Forelimb muscle (tissue), 1 donor: Measurements from ENCODE around the gene LRFN4. TPM values are rescaled to one million over a fixed set of nuclear protein-coding genes. Genes with fewer than 3 reads are reported as not detected.

Experiments
- DNase-seq: peaks from one replicate; pipeline ENCODE4 v3.0.0-alpha.2; 2013; ENCODE audit warnings: low read depth
- polyA plus RNA-seq: library from polyadenylated mRNA; unstranded; fragments of 120-200 nt; gene quantifications from one replicate; pipeline ENCODE4 v1.2.1, GENCODE V29; 2013; ENCODE audit not compliant: insufficient read length

The LRFN4 gene
- polyA plus RNA-seq, 1 donor: 24.1 TPM

- DNase-seq: no peak
Observed at GRCh38 chr11:66889960-66890359, 33.1 kb downstream of the LRFN4 start.

GRCh38 chr11:66891851-66892660 lies 35.2 kb downstream of the LRFN4 start:
- no peak for DNase-seq

- no peak for DNase-seq
Observed at GRCh38 chr11:66892911-66893310, 36.0 kb downstream of the LRFN4 start.

- DNase-seq: no peak
Observed at GRCh38 chr11:66894141-66894540, 37.3 kb downstream of the LRFN4 start.

- DNase-seq: no peak
Observed at GRCh38 chr11:66901964-66902390, 45.1 kb downstream of the LRFN4 start.

- no peak for DNase-seq
Observed at GRCh38 chr11:66902486-66903177, 45.8 kb downstream of the LRFN4 start.

- no peak for DNase-seq
Observed at GRCh38 chr11:66904055-66904454, 47.2 kb downstream of the LRFN4 start.

- DNase-seq: no peak
Observed at GRCh38 chr11:66904561-66904960, 47.7 kb downstream of the LRFN4 start.

- DNase-seq: no peak
Observed at GRCh38 chr11:66904981-66905521, 48.2 kb downstream of the LRFN4 start.

GRCh38 chr11:66905631-66906030 lies 48.8 kb downstream of the LRFN4 start:
- no peak for DNase-seq

- no peak for DNase-seq
Observed at GRCh38 chr11:66906061-66906733, 49.3 kb downstream of the LRFN4 start.

GRCh38 chr11:66907751-66908630 lies 51.1 kb downstream of the LRFN4 start:
- DNase-seq: no peak

- no peak for DNase-seq
Observed at GRCh38 chr11:66909181-66909580, 52.3 kb downstream of the LRFN4 start.

GRCh38 chr11:66910016-66910415 lies 53.2 kb downstream of the LRFN4 start:
- no peak for DNase-seq

Other genes starting within 250 kb of the LRFN4 start
- gene RBM14, start 240.4 kb upstream of the LRFN4 start, polyA plus RNA-seq: 34.5 TPM
- 127 TPM for gene RBM4, start 218.4 kb upstream of the LRFN4 start, polyA plus RNA-seq
- 35.7 TPM for gene RBM4B, start 179.2 kb upstream of the LRFN4 start, polyA plus RNA-seq
- 15.9 TPM for gene SPTBN2, start 127.8 kb upstream of the LRFN4 start, polyA plus RNA-seq
- gene RCE1, start 13.6 kb upstream of the LRFN4 start, polyA plus RNA-seq: 12.1 TPM
- 18.6 TPM for gene PC, start 101.3 kb downstream of the LRFN4 start, polyA plus RNA-seq
- gene C11orf86, start 118.2 kb downstream of the LRFN4 start, polyA plus RNA-seq: not detected
- 0.10 TPM for gene SYT12, start 166.1 kb downstream of the LRFN4 start, polyA plus RNA-seq
- gene RHOD, start 199.8 kb downstream of the LRFN4 start, polyA plus RNA-seq: 18.5 TPM